Left hindlimb (tissue), 1 donor: ENCODE data around the gene TPRG1L.

Experiments used
- DNase-seq: peaks from one replicate; pipeline ENCODE4 v3.0.0-alpha.2; 2018

TPRG1L gene

DNA sequence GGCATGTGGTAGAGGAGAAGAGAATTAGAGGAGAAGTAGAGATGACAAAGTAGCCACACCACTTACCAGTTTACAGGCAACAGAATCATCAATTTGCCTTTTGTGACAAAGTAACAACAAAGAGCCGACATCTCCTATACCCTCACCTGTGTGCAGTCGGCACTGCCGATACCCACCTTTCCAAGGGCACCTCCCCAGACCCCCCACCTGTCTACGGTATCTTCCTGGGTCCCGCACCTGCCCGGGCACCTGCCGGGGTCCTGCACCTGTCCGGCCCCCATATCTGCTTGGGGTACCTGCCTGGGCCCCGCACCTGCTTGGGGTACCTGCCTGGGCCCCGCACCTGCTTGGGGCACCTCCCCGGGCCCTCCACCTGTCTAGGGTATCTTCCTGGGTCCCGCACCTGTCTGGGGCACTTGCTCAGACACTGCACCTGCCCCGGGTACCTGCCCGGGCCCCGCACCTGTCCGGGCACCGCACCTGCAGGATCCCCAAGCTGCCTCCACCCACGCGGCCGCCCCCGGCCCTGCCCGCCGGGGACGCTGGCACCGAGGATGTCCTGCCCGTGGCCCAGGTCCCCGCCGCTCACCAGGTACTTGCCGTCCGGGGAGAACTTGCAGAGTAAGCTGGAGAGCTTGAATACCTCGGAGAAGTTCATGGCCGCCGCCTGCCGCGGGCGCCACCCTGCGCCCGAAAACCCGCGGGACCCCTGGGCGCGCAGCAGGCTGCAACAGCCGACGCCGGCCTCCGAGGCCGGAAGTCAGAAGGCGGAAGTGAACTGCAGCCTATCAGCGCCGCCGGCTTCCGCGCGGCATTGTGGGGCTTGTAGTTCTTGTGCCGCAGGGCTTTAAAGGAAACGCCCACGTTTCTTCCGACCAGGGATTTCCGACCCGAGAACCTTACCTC lies 24.8 kb downstream of the TPRG1L start, which contains the start of gene WRAP73:
TSS of gene WRAP73 (minus strand) at position 762 of the 906 bp plus-strand sequence. CDS start at position 658, 104 bp downstream.
- DNase-seq: peak; percentile 90

DNA sequence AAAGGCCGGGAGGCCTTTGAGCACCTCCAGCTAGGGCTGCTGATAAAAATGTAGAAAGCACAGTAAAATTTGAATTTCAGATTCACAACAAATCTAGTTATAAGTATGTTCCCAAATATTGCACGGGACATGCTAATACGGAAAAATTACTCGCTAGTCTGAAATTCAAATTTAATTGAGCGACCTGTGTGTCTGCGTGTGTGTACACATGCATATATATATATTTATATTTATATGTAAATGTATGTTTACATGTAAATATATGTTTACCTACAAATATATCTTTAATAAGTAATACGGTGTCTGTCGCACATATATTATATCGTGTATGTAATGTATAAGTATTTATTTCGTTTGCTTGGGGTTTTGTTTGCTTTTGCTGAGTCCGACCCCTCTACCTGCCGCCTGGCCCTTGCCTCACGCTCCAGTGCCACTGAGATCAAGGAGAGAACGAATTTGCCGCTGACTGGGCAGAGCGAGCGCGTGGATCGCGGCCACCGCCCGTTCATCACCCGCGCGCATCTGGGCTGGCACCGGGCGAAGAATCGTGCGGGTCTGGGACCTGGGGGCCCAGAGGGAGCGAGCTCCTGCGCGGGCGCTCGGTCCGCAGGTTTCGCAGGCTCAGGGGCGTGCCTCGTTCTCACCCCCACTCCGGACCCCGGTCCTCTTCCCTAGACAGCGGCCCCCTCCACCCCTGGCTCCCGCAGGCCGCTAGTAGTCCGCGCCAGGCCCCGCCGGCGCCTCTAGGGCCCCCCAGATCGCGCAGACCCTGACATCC lies 25.6 kb downstream of the TPRG1L start:
- no peak for DNase-seq

DNA sequence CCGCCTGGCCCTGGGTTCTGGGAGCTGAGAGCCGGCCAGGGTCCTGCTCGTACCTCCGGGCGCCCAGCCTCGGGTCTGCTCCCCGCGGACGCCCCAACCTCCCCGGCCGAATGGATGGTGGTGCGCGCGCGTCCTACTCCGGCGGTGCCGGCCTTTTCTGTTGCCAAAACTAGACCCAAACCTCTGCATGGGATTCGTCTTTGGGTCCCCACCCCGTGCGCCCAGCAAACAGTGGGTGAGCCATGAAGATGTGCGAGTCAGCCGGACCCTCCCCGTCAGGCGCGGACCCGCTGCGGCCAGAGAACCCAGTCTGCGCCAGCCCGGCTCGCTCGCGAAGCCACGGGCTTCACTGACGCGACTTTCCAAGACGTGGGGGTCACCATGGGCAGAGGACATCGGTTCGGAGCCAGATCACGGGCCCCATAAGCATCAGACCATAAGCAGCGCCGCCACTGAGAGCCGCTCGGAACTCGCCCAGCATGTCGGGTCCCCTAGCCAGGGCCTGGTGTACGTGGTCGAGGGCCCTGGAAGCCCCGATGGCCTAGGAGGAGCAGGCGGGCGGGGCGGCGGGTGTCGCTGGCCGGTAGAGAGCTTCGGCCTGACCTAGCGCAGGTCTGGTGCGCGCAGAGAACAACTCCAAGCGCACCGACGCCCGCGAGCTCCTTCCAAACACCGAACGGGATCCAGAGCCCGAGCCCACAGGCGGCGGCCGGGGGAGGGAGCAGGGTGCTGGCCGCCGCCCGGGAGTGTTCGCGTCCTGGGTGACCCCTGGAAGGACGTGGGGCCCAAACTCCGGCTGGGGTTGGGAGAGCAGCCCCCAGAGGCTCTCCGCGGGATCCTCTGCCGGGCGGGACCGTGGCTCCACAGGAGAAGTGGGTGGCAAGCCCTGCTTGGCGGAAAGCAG lies 26.5 kb downstream of the TPRG1L start:
- no peak for DNase-seq

DNA sequence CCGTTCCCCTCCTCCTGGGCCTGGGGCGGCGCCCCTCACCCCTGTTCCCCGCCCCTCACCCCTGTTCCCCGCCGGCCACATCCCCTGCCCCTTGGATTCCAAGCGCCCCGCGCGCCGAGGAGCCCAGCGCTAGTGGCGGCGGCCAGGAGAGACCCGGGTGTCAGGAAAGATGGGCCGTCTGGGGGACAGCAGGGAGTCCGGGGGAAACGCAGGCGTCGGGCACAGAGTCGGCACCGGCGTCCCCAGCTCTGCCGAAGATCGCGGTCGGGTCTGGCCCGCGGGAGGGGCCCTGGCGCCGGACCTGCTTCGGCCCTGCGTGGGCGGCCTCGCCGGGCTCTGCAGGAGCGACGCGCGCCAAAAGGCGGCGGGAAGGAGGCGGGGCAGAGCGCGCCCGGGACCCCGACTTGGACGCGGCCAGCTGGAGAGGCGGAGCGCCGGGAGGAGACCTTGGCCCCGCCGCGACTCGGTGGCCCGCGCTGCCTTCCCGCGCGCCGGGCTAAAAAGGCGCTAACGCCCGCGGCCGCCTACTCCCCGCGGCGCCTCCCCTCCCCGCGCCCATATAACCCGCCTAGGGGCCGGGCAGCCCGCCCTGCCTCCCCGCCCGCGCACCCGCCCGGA lies 27.2 kb downstream of the TPRG1L start, which contains the start of gene TP73:
TSS of gene TP73 (plus strand) at position 587 of the 618 bp plus-strand sequence. CDS start 29,850 bp downstream, outside the sequence.
- no peak for DNase-seq

DNA sequence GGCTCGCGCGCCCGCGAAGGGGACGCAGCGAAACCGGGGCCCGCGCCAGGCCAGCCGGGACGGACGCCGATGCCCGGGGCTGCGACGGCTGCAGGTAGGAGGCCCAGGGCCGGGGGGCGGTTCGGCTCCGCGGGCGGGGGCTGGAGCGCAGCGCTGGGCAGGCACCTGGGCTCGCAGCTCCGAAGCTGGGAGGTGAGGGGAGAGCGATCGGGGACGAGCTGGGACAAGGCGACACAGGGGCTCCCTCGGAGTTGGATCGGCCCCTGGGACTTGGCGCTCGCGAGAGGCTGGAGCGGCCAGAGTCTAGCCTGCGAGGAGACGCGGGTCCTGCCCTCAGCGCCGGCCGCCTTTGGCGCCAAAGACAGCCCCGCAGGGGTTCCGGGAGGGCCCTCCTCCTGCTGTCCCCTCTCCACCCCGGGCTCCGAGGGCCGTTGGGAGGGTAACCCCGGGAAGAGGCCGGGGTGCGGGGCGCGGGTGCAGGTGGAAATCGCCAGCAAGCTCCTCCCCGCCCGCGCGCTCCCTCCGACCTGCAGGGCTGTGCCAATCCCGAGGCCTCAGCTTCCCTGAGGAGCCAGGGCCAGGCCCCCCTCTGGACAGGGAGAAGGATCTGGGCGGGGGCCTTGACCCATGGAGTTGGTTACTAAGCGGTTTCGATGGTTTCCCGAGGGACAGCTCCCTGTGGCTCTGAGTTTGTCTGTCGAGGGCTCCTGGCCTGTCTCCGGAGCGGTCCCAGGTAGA lies 27.9 kb downstream of the TPRG1L start:
- DNase-seq: no peak

DNA sequence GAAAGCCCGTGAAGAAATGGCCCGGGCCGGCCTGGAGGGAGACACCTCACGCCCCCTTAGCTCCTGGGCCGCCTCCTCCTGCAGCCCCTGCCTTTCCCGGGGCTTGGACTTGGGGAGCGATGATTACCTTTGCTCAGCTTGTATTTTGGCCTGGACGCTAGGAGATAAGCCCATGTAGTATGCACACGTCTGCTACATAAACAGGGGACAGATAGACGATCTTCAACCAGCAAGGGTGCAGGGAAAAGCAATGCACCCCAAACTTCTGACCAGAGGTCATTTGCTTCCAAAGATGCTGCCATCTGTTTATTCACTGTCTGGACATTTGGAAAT lies 28.4 kb downstream of the TPRG1L start:
- no peak for DNase-seq

DNA sequence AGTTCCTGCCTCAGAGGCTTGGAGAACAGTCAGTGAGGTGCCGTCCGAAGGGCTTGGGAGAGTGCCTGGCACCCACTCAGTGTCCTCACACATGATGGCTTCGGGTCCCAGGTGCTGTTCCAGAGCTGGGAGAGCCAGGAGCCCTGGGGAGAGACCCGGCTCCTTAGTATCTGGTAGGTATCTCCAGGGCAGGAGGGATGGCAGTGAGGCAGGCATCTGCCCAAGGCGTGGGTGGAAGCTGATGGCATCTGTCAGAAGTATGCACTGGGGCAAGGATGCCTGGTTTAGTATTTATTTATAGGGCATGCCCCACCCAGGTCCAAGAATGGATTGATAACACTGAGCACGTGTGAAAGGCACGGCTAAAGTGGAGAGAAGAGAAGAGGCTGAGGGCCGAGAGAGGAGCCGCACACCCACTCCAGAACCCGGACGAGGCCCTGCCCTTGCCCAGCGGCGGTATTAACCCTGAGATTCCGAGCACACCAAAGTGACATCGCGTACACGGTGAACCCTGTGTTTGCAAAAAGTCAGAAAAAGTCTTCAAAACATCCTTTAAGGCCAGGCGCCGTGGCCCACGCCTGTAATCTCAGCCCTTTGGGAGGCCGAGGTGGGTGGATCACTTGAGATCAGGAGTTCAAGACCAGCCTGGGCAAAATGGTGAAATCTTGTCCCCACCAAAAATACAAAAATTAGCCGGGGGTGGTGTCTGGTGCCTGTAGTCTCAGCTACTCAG lies 29.9 kb downstream of the TPRG1L start:
- DNase-seq: no peak

DNA sequence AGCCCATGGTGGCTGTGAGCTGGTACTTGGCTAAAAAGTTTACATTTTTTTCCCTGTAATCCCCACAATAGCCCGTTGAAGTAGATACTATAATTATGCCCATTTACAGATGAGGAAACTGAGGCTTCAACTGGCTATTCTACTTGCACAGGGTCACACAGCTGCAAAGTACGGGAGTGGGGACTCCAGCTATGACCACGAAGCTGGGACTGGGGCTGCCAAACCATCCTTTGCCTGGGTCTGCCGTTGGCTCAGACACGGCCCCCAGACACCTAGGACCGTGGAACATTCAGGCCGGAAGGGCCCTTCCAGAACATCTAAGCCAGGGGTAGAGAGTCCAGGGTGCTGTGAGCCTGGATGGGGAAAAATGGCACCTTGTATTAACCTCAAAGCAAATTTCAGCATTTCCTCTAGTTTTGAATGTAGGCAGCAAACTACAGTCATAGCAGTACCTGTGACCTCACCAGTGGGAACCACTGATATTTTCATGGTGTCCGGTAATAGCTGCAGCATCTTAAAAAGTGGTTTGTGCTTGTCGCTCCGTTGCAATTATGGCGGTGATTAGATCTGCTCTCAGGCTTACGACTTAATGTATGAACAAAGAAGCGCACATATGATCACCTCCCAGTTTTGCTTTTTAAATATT lies 31.8 kb downstream of the TPRG1L start:
- no peak for DNase-seq

DNA sequence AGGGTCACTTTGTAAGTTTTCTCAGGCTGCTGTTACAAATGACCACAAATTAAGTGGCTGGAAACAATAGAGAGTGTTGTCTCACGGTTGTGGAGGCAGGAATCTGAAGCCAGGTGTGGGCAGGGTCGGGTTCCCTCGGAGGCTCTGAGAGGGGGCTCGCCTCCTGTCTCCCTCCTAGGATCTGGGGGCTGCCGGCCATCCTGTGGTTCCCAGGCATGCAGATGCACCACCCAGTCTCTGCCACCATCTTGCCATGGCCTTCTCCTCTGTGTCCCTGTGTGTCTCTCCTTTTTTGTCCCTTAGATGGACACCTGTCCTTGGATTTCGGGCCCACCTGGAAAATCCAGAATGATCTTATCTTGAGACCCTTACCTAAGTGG lies 32.3 kb downstream of the TPRG1L start:
- no peak for DNase-seq

DNA sequence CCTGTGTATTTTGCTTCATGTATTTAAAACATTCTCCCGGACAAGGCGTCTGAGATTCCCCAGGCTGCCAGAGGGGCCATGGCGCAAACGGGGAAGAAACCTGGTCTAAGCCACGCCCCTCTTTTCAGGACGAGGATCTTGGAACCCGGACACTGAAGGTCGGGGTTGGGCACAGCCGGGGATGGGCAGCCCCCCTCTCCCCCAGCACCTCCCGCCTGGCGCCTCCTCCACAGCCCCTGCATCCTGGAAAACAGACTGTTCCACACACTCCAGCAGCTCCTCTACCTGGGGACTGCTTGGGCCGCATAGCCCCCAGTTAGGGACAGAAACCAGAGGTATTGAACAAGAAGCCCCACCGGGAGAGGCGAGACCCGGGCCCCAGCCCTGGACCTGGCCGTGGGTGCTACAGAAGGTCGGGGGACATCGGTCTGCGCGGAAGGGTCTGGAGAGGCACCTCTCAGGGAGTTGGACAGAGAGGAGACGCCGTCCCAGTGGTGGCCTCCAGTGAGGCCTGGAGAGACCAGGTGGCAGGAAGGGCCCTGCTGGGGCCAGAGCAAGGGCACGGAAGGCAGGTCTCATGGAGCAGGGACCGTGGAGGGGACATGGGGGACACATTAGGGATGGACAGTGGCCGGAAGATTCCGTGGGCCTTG lies 32.9 kb downstream of the TPRG1L start:
- no peak for DNase-seq

DNA sequence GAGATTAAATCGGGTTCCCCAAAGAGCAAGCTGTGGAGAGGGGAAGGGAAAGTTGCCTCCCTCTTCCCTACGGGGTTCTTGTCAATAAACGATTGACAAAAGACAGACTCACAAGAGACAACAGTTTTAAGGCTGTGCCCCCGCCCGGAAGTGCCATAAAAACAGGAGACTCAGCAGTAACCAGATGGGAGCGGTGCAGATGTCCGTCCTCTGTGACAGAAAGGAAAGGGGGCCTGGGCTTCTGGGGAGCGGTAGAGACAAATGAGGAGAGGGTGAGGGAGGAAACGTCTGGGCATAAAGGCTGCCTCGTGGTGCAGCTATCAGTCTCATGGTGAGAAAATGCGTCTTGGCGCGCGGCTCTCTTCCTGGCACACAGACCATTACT lies 33.4 kb downstream of the TPRG1L start:
- DNase-seq: no peak

DNA sequence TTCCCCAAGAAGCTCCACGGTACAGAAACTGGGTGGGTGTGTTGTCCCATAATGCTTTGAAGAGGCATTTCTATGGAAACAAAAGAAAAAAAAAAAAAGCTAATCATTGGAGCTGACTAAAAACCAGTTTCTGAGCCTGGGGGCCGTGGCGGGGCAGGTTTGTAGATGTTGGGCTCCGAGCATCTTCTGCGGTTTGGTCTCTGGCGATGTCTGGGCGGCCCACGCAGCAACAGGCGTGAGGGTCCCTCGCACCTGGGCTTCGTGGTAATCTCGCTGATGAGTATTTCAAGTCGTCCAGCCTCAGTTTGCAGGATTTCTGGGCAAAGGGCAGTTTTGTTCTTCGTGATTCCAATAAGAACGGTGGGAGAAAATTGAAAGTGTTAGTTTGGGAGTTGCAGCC lies 34.3 kb downstream of the TPRG1L start:
- DNase-seq: no peak

DNA sequence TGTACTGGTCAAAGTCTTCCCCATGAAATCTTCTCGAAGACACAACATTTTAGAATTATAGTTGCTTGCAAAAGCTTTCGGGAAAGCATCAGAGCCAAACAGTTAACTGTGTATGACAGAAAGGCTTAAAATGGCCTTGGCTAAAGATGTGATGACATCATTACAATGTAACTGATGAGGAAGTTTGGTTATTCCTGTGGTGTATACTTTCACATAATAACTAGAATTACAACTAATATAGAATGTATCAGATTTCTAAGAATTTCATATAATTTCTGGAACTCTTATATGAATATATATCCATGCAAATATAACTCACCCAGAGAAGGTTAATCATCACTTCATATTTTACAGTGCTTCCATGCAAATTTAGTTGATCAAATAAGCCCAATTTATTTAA lies 35.9 kb downstream of the TPRG1L start:
- DNase-seq: no peak

DNA sequence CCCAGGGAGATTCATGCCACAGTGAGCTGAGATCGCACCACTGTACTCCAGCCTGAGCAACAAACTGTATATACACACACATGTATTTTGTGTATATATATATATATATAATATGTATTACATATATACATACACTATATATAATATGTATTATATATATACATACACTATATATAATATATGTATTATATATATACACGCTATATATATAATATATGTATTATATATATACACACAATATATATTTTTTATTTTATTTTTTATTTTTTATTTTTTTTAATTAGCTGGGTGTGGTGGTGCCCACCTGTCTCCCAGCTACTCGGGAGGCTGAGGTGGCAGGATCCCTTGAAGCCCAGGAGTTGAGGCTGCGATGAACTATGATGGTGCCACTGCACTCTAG lies 36.8 kb downstream of the TPRG1L start:
- no peak for DNase-seq

DNA sequence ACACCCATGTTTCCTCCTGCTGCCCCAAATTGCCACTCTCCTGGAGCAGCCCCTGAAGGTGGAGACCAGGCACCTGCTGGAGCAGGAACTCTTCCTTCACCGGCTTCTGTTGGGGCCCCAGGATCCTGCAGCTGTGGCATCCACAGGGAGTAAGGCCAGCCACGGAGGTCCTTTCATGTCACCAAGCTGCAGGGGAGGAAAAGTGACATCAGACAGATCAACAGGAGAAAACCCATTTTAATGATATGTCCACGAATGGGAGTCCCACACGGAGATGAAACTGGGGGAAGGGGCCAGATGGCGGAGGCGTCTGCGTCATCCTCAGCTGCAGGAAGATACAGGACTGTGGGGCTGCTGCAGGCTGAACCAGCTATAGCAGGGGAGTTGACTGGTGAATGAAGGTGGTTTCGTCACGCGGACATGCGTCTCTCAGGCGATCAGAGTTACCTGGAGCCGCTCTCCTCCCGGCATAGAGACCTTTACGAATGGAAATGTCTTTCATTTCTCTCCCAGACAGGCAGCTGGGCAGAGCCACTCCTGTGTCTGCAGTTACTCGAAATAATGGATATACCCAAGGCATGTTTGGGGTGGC lies 37.4 kb downstream of the TPRG1L start:
- no peak for DNase-seq

DNA sequence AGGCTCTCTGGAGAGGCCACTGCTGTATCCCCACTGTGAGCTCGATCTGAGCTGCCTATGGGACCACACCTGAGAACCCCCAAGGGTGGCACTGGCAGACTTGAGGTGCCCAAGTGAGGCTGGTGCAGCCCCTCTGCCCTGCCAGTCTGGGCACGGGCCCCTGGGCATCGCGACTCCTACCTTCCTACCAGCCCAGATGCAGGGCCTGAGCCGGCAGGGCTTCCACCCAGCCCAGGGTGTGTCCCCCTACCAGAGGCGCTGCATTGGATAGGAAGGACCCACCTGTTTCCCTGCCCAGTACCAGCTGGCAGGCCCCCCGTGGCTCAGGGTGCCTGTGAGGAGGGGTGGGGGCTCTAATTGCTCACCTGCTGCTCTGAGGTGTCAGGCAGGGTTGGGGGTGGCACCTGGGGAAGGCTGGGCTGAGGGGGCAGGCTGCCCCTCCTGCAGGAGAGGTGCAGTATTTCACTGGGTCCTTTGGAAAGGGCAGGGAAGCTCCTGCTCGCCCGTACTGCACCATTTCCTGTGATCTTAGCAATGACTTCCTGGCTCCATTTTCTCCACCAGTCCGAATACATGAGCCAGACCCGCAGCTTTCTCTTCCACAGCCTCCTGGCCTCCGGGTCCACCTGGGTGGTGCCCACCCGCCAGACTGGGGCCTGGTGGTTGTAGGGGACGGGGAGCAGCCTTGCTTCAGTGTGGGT lies 39.3 kb downstream of the TPRG1L start:
- DNase-seq: no peak

DNA sequence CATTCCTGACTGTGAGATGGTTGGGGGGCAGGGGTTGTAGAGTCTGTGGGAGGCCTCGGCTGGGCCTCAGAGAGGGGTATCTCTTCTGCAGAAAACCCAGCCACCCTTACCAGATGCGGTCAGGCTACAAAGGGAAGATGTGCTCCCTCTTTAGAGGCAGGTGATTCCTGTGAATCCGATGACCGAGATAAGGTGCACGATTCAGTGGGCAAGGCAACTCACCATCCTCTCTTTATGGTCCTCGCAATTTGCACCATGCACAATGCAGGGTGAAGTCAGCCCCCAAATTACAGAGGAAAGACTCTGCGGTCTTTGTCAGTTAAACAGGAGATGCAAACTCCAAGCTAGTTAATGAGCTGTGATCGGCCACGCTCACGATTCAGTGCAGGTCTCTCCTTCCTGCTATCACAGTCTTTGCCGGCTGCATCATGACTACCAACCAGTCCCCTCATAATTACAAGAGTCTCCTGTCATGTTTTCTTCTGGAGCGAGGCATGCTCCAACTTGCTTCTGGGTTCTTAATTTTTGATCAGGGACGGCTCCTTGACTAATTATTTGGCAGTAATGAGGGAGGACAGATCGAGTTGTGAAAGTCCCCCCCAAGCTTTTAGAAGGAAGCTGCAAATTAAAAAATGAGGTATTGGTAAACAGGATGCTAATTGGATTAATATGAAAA lies 40.0 kb downstream of the TPRG1L start:
- DNase-seq: no peak

DNA sequence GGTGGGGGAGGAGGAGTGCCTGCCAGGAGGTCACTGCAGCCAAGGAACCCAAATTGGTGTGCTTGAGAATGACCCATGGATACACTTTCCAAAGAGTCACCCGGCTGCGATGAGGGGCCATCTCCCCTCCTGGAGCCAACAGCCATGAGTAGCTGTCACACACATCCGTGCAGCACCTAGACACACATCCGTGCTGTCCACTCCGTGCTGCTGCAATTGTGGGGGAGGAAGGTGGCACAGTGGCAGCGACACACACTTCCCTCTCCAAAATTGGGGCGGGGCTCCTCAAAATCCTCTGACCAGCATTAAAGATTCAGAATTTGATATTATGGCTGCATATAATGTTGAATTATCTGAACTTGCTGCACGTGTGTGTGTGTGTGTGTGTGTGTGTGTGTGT lies 43.3 kb downstream of the TPRG1L start:
- DNase-seq: no peak
